Neuronal stem cell (in vitro differentiated cells): ENCODE data around the gene TMCC3. TPM values are rescaled to one million over a fixed set of nuclear protein-coding genes. Genes with fewer than 3 reads are reported as not detected.

ENCODE experiments used
- DNase-seq: peaks from one replicate; pipeline ENCODE4 v3.0.0-alpha.2; 2013; ENCODE audit warnings: low spot score
- H2AFZ ChIP-seq: one replicate; pipeline ENCODE4 v1.6.1; 2013; ENCODE audit warnings: mild to moderate bottlenecking, low read length, inconsistent platforms
- H2AK5ac ChIP-seq: 2 replicates; pipeline ENCODE4 v1.6.1; 2013; ENCODE audit warnings: low read depth, mild to moderate bottlenecking, inconsistent platforms, low read length, moderate library complexity, mixed read lengths
- H2BK120ac ChIP-seq: 2 replicates; pipeline ENCODE4 v1.6.1; 2013; ENCODE audit warnings: low read depth, mild to moderate bottlenecking, inconsistent platforms, low read length, moderate library complexity, mixed read lengths
- H2BK12ac ChIP-seq: one replicate; pipeline ENCODE4 v1.6.1; 2013; ENCODE audit warnings: low read length, inconsistent platforms
- H2BK15ac ChIP-seq: 2 replicates; pipeline ENCODE4 v1.6.1; 2013; ENCODE audit warnings: mild to moderate bottlenecking, low read length, inconsistent platforms, mixed read lengths
- H2BK5ac ChIP-seq: one replicate; pipeline ENCODE4 v1.6.1; 2013; ENCODE audit warnings: inconsistent platforms, mild to moderate bottlenecking, low read length, moderate library complexity
- H3K14ac ChIP-seq: one replicate; pipeline ENCODE4 v1.6.1; 2013; ENCODE audit warnings: low read length, inconsistent platforms
- H3K18ac ChIP-seq: 2 replicates; pipeline ENCODE4 v1.6.1; 2013; ENCODE audit warnings: low read length, inconsistent platforms
- H3K23ac ChIP-seq: 2 replicates; pipeline ENCODE4 v1.6.1; 2013; ENCODE audit warnings: low read depth, mild to moderate bottlenecking, mixed read lengths, low read length, inconsistent platforms; ENCODE audit not compliant: poor library complexity
- H3K27ac ChIP-seq: replicated peaks from 3 replicates; pipeline ENCODE4 v1.5.1; 2013; ENCODE audit warnings: low read length, inconsistent platforms
- H3K27me3 ChIP-seq, 3 experiments: 2 replicates each; pipeline ENCODE4 v1.6.1; 2013; ENCODE audit warnings: low read length in 3 of 3, mild to moderate bottlenecking in 2 of 3, inconsistent platforms in 1 of 3, low read depth in 1 of 3, mixed read lengths in 1 of 3, moderate library complexity in 1 of 3; ENCODE audit not compliant: control insufficient read depth in 3 of 3, insufficient read depth in 3 of 3
- H3K36me3 ChIP-seq, 2 donors: replicated peaks in 1 of 2; 2 replicates each; pipeline ENCODE4 v1.6.1; 2013; ENCODE audit warnings: low read length in 2 of 2; ENCODE audit not compliant: control insufficient read depth in 2 of 2, insufficient read depth in 2 of 2
- H3K4ac ChIP-seq: 2 replicates; pipeline ENCODE4 v1.6.1; 2013; ENCODE audit warnings: inconsistent platforms, mild to moderate bottlenecking, low read length, moderate library complexity
- H3K4me1 ChIP-seq, 2 donors: 1 replicate in 1 of 2; 2 replicates in 1 of 2; pipeline ENCODE4 v1.6.1; 2013; ENCODE audit warnings: low read length in 2 of 2, low read depth in 1 of 2; ENCODE audit not compliant: control insufficient read depth in 2 of 2, insufficient read depth in 1 of 2
- H3K4me2 ChIP-seq: one replicate; pipeline ENCODE4 v1.6.1; 2013; ENCODE audit warnings: mild to moderate bottlenecking, low read length, inconsistent platforms; ENCODE audit not compliant: insufficient read depth, poor library complexity, severe bottlenecking
- H3K4me3 ChIP-seq, 2 donors: 2 replicates each; pipeline ENCODE4 v1.5.1; 2013; ENCODE audit warnings: low read length in 2 of 2, mild to moderate bottlenecking in 2 of 2, inconsistent platforms in 1 of 2, moderate library complexity in 1 of 2
- H3K79me1 ChIP-seq: one replicate; pipeline ENCODE4 v1.6.1; 2013; ENCODE audit warnings: low read depth, mild to moderate bottlenecking, inconsistent platforms, low read length, moderate library complexity
- H3K9ac ChIP-seq: one replicate; pipeline ENCODE4 v1.6.1; 2013; ENCODE audit warnings: mild to moderate bottlenecking, low read depth, low read length, inconsistent platforms; ENCODE audit not compliant: poor library complexity
- H3K9me3 ChIP-seq, 2 donors: replicated peaks in 1 of 2; 2 replicates each; pipeline versions ENCODE3 to v1.6.1; 2013; ENCODE audit warnings: low read length in 2 of 2, mild to moderate bottlenecking in 2 of 2, inconsistent platforms in 1 of 2, low read depth in 1 of 2, mixed read lengths in 1 of 2, moderate library complexity in 1 of 2; ENCODE audit not compliant: control insufficient read depth in 2 of 2, insufficient read depth in 1 of 2
- H4K8ac ChIP-seq: one replicate; pipeline ENCODE4 v1.6.1; 2013; ENCODE audit warnings: low read depth, mild to moderate bottlenecking, inconsistent platforms, low read length, moderate library complexity
- H4K91ac ChIP-seq: one replicate; pipeline ENCODE4 v1.6.1; 2013; ENCODE audit warnings: low read length, low read depth, mild to moderate bottlenecking, inconsistent platforms; ENCODE audit not compliant: poor library complexity
- WGBS, 2 donors: extraction: QIAGEN DNeasy Blood & Tissue Kit; methylation state at CpG; one replicate each; pipeline ENCODE4 v1.1.7; 2013; ENCODE audit warnings: missing lambda C conversion rate in 2 of 2, mixed read lengths in 1 of 2; ENCODE audit not compliant: insufficient read length in 2 of 2, insufficient replicate concordance in 1 of 2; ENCODE audit errors: extremely low coverage in 2 of 2; 5-methylcytosine and 5-hydroxymethylcytosine counted together
- small RNA-seq: library from polyadenylated mRNA; stranded (forward); fragments of <200 nt; extraction: miRNeasy Mini kit (QIAGEN cat#:217004); gene quantifications from one replicate; pipeline ENCODE3, GENCODE V24; 2013; ENCODE audit not compliant: insufficient read depth

TMCC3 gene

DNA sequence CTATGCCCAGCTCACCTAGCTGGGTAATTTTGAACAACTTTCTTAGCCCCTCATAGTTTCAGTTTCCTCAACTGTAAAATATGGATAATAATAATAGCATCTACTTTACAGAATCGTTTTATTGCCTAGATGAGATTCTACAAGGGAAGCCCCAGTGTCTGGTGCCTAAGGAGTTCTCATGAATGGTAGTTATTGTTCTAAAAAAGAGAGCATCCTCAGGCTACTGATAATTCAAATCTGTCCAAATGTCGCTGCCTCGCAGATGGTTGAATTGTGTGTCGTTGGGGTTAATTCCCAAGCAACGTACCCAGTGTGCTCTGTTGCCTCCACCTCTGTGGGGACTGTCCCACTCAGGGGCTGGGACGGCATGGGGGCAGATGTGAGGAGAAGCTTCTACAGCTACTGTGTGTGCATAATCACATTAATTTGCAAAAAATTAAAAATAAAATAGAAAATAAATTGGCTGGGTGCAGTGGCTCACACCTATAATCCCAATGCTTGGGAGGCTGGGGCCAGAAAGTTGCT is 119.1 kb downstream of the TMCC3 start:
- no peak for DNase-seq
- H3K4me2 ChIP-seq, result no peak overlapping the region
- H3K9me3 ChIP-seq, result no peaks in the 10 kb centered on the region

DNA sequence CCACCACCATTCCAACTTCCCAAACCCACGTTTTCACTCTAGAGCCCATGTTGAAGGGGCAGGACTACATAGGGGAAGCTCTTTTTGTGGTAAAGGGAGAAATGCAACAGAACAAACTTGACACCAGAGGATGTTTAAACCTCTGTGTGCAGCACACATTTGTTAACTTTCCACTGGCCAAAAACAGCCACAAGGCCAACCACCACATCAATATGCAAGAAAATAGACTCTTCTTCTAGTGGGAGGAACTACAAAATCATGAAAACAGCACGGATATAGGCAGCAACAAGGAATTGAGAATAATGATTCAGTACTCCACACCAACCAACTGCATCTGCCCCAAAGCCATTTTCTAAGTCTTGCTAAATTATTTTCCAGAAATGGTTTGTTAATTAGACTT is 124.4 kb downstream of the TMCC3 start:
- Histone ChIP-seq H2BK15ac (no peak overlapping the region), H3K23ac (no peak overlapping the region), H3K27ac (no peak overlapping the region), H3K36me3 (no peaks in the 10 kb centered on the region), H3K9ac (no peak overlapping the region), H3K4me3 (no peak overlapping the region), H3K9me3 (no peaks in the 10 kb centered on the region), H3K4me2 (no peak overlapping the region), H2BK5ac (no peak overlapping the region), H3K4me1 (no peaks in the 10 kb centered on the region), H2AFZ (no peak overlapping the region), H2AK5ac (no peak overlapping the region), H3K18ac (no peak overlapping the region), H4K91ac (no peak overlapping the region), H3K14ac (no peak overlapping the region), H3K27me3 (peaks cover 0 to 10% (median 0%) of the 10 kb centered on the region in 3 experiments), H3K4ac (no peak overlapping the region), H2BK120ac (no peak overlapping the region), H2BK12ac (no peak overlapping the region), H4K8ac (no peak overlapping the region), H3K79me1 (no peaks in the 10 kb centered on the region)
- no CpG with 5 or more reads among the region's 2 CpGs for WGBS, 2 donors
- no peak for DNase-seq

More for the DNA sequence above, 119.1 kb downstream of the TMCC3 start:
- H3K4me1 ChIP-seq, result peaks cover 12 to 15% of the 10 kb centered on the region in 2 donors
- H3K27ac ChIP-seq, result no peak overlapping the region
- H2AK5ac ChIP-seq, result no peak overlapping the region
- no peak overlapping the region for H2BK15ac ChIP-seq
- no peaks in the 10 kb centered on the region for H3K79me1 ChIP-seq
- H4K91ac ChIP-seq, result no peak overlapping the region
- no peak overlapping the region for H3K4me3 ChIP-seq
- WGBS, 2 donors, result no CpG with 5 or more reads among the region's 6 CpGs
- no peaks in the 10 kb centered on the region for H3K36me3 ChIP-seq
- H2AFZ ChIP-seq, result no peak overlapping the region
- H3K14ac ChIP-seq, result no peak overlapping the region
- no peak overlapping the region for H2BK120ac ChIP-seq
- H4K8ac ChIP-seq, result no peak overlapping the region
- no peak overlapping the region for H3K23ac ChIP-seq
- no peak overlapping the region for H2BK12ac ChIP-seq
- H3K27me3 ChIP-seq, result peaks cover 0 to 14% (median 0%) of the 10 kb centered on the region in 3 experiments
- no peak overlapping the region for H2BK5ac ChIP-seq
- no peak overlapping the region for H3K18ac ChIP-seq
- H3K4ac ChIP-seq, result no peak overlapping the region
- no peak overlapping the region for H3K9ac ChIP-seq

Small RNA genes within 50 kb of the gene (small RNA-seq; reads per million reads assigned to genes)
- gene LSM3P2, result not detected
- not detected for gene MIR5700
